Neural progenitor cell (in vitro differentiated cells): ENCODE results near the gene SYTL2.

Experiments used
- EZH2 ChIP-seq: fragments of 200-600 bp; sonication (generic); IDR thresholded peaks from 2 replicates; pipeline ENCODE4 v1.6.1; 2017; ENCODE audit warnings: antibody characterized with exemption, mild to moderate bottlenecking, moderate library complexity
- TF ChIP-seq, protein P1 (sequence below): fragments of 200-600 bp; sonication (generic); IDR thresholded peaks from 2 replicates; pipeline ENCODE4 v1.5.1; 2017; ENCODE audit warnings: antibody characterized with exemption, mild to moderate bottlenecking

DNA sequence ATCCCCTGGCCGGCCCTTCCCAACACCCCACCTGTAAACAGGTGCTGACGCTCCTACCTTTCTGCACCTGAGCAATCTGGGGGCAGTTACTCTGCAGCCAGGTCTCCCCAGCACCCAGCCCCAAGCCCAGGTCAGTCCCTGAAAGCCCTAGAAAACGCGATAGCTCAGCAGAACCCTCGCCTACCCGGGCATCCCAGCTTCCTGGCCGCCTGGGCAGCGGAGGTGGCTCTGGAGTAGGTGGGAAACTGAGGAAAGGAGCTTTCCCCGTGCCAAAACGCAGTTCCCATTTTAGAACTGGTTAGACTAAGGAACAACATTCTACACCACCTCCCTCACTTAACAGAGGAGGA, 445 bp downstream of the SYTL2 start:
- TF ChIP-seq EZH2 = no peak
- TF ChIP-seq, protein P1, sequence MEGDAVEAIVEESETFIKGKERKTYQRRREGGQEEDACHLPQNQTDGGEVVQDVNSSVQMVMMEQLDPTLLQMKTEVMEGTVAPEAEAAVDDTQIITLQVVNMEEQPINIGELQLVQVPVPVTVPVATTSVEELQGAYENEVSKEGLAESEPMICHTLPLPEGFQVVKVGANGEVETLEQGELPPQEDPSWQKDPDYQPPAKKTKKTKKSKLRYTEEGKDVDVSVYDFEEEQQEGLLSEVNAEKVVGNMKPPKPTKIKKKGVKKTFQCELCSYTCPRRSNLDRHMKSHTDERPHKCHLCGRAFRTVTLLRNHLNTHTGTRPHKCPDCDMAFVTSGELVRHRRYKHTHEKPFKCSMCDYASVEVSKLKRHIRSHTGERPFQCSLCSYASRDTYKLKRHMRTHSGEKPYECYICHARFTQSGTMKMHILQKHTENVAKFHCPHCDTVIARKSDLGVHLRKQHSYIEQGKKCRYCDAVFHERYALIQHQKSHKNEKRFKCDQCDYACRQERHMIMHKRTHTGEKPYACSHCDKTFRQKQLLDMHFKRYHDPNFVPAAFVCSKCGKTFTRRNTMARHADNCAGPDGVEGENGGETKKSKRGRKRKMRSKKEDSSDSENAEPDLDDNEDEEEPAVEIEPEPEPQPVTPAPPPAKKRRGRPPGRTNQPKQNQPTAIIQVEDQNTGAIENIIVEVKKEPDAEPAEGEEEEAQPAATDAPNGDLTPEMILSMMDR = no peak
